HCT116 (cell line): ENCODE measurements around the gene SOX6. TPM values are rescaled to one million over a fixed set of nuclear protein-coding genes. Genes with fewer than 3 reads are reported as not detected.

Experiments
- ATAC-seq: fragments of 200-7000 bp; cut with Tn5 transposase; 2 replicates; pipeline ENCODE4 v1.9.1; 2020; ENCODE audit warnings: mild to moderate bottlenecking, moderate library complexity
- BruUV-seq: library from RNA; stranded (reverse); fragments of 400-500 nt; replicated peaks from 2 replicates; lab custom pipeline; 2021; lab: Mats Ljungman, UMichigan
- CTCF ChIA-PET: fragments of 300-600 bp; sonication (Branson Sonifier 250); formaldehyde crosslinking; loops from one replicate; lab custom pipeline; 2021; ENCODE audit warnings: antibody characterized with exemption; lab: Charles Lee
- POLR2A ChIA-PET: fragments of 300-600, 350-600 bp; sonication (Branson Sonifier 250); formaldehyde crosslinking; loops from one replicate; lab custom pipeline; 2021; ENCODE audit warnings: antibody characterized with exemption; lab: Charles Lee
- RAD21 ChIA-PET, 2 experiments: fragments of 300-600 bp; sonication (Branson Sonifier 250); formaldehyde crosslinking; loops; one replicate each; lab custom pipeline; 2023; ENCODE audit warnings: low total read pairs in 2 of 2; ENCODE audit not compliant: uncharacterized antibody in 2 of 2, unreplicated experiment in 2 of 2, low non-redundant PET in 1 of 2; lab: Charles Lee
- DNase-seq: peaks from one replicate; pipeline ENCODE4 v3.0.0-alpha.2; 2010; ENCODE audit warnings: low read depth, low spot score
- H2AFZ ChIP-seq: fragments of 200-600 bp; shearing (Covaris generic), sonication (generic); 2 replicates; pipeline ENCODE4 v1.6.1; 2017; ENCODE audit warnings: low read depth, mixed run types, mixed read lengths, antibody characterized with exemption, low read length; ENCODE audit not compliant: poor library complexity, severe bottlenecking
- H3K27ac ChIP-seq: 2 replicates; pipeline ENCODE4 v1.5.1; 2012; ENCODE audit warnings: low read depth, low read length
- H3K27me3 ChIP-seq: fragments of 200-600 bp; sonication (generic); 2 replicates; pipeline ENCODE4 v1.6.1; 2016; ENCODE audit warnings: mixed run types, low read length, mixed read lengths; ENCODE audit not compliant: insufficient read depth
- H3K36me3 ChIP-seq, 2 experiments: fragments of 200-500 bp in 1 of 2; fragments of 200-600 bp in 1 of 2; sonication (Bioruptor generic) in 1 of 2; sonication (generic) in 1 of 2; 2 replicates each; pipeline versions ENCODE4 v1.5.1 to v1.6.1; 2014 to 2016; ENCODE audit warnings: low read length in 2 of 2, inconsistent platforms in 1 of 2, mixed read lengths in 1 of 2, mixed run types in 1 of 2; ENCODE audit not compliant: insufficient read depth in 2 of 2, control insufficient read depth in 1 of 2
- H3K4me1 ChIP-seq, 2 experiments: fragments of 200-600 bp in 1 of 2; sonication (generic) in 1 of 2; 2 replicates each; pipeline versions ENCODE4 v1.5.1 to v1.6.1; 2012 to 2017; ENCODE audit warnings: low read length in 2 of 2, inconsistent platforms in 1 of 2, mild to moderate bottlenecking in 1 of 2, mixed read lengths in 1 of 2, mixed run types in 1 of 2, moderate library complexity in 1 of 2; ENCODE audit not compliant: insufficient read depth in 2 of 2, control insufficient read depth in 1 of 2
- H3K4me2 ChIP-seq: fragments of 200-600 bp; sonication (generic); 2 replicates; pipeline ENCODE4 v1.6.1; 2017; ENCODE audit warnings: mixed run types, low read length, mixed read lengths
- H3K4me3 ChIP-seq, 2 experiments: fragments of 200-600 bp in 1 of 2; sonication (generic) in 1 of 2; replicated peaks in 1 of 2; 2 replicates each; pipeline ENCODE4 v1.5.1; 2011 to 2016; ENCODE audit warnings: low read length in 2 of 2, control low read depth in 1 of 2, low read depth in 1 of 2, mild to moderate bottlenecking in 1 of 2, mixed read lengths in 1 of 2, mixed run types in 1 of 2
- H3K79me2 ChIP-seq: fragments of 200-600 bp; sonication (generic); 2 replicates; pipeline ENCODE4 v1.6.1; 2017; ENCODE audit warnings: mild to moderate bottlenecking, mixed run types, low read length, moderate library complexity, mixed read lengths; ENCODE audit not compliant: insufficient read depth
- H3K9ac ChIP-seq: fragments of 200-600 bp; sonication (generic); 2 replicates; pipeline ENCODE4 v1.6.1; 2016; ENCODE audit warnings: low read length, mixed read lengths
- H3K9me2 ChIP-seq: fragments of 200-600 bp; sonication (generic), shearing (Covaris generic); 2 replicates; pipeline ENCODE4 v1.6.1; 2017; ENCODE audit warnings: mixed run types, mild to moderate bottlenecking, moderate library complexity; ENCODE audit not compliant: insufficient read depth
- H3K9me3 ChIP-seq, 2 experiments: fragments of 200-500 bp in 1 of 2; fragments of 200-600 bp in 1 of 2; sonication (Bioruptor generic) in 1 of 2; sonication (generic) in 1 of 2; 2 replicates each; pipeline ENCODE4 v1.6.1; 2014 to 2017; ENCODE audit warnings: low read length in 2 of 2, mixed read lengths in 2 of 2, inconsistent platforms in 1 of 2, low read depth in 1 of 2, mild to moderate bottlenecking in 1 of 2, mixed run types in 1 of 2, moderate library complexity in 1 of 2; ENCODE audit not compliant: control insufficient read depth in 1 of 2, insufficient read depth in 1 of 2
- H4K20me1 ChIP-seq: fragments of 200-600 bp; sonication (generic), shearing (Covaris generic); 2 replicates; pipeline ENCODE4 v1.6.1; 2017; ENCODE audit warnings: mixed run types, mild to moderate bottlenecking, moderate library complexity; ENCODE audit not compliant: insufficient read depth
- CBX3 ChIP-seq: IDR thresholded peaks from 2 replicates; pipeline ENCODE4 v1.6.1; 2012; ENCODE audit warnings: low read depth
- ELF1 ChIP-seq: IDR thresholded peaks from 2 replicates; pipeline ENCODE4 v1.6.1; 2012; ENCODE audit warnings: low read depth, borderline replicate concordance
- EZH2 ChIP-seq: fragments of 200-600 bp; sonication (generic); IDR thresholded peaks from 2 replicates; pipeline ENCODE4 v1.6.1; 2017; ENCODE audit warnings: antibody characterized with exemption, mixed run types
- EZH2phosphoT487 ChIP-seq: fragments of 200-600 bp; IDR thresholded peaks from 2 replicates; pipeline ENCODE4 v1.6.1; 2018; ENCODE audit warnings: antibody characterized with exemption, borderline replicate concordance
- FOSL1 ChIP-seq: IDR thresholded peaks from 2 replicates; pipeline ENCODE4 v1.6.1; 2012; ENCODE audit warnings: low read depth
- POLR2A ChIP-seq: IDR thresholded peaks from 2 replicates; pipeline ENCODE4 v1.7.0; 2011; ENCODE audit warnings: borderline replicate concordance; ENCODE audit not compliant: insufficient read depth, insufficient read length; ENCODE audit errors: extremely low read depth
- POLR2AphosphoS5 ChIP-seq: IDR thresholded peaks from 2 replicates; pipeline ENCODE4 v1.6.1; 2011; ENCODE audit warnings: mild to moderate bottlenecking, low read depth, low read length, moderate library complexity
- SIN3A ChIP-seq: IDR thresholded peaks from 2 replicates; pipeline ENCODE4 v1.6.1; 2012; ENCODE audit warnings: low read depth
- SP1 ChIP-seq: IDR thresholded peaks from 2 replicates; pipeline ENCODE4 v1.6.1; 2012; ENCODE audit warnings: low read depth
- SRF ChIP-seq: IDR thresholded peaks from 2 replicates; pipeline ENCODE4 v1.6.1; 2012; ENCODE audit warnings: low read depth
- ZNF274 ChIP-seq: fragments of 200-500 bp; sonication (Bioruptor generic); IDR thresholded peaks from 2 replicates; pipeline ENCODE4 v1.6.1; 2014; ENCODE audit warnings: mild to moderate bottlenecking, low read depth, low read length, inconsistent platforms
- intact Hi-C: fragments of 100-400 bp; cut with micrococcal nuclease; formaldehyde crosslinking; loops from 2 replicates; pipeline ENCODE4 v1.10.0; 2022
- total RNA-seq: library from RNA; stranded (reverse); gene quantifications from one replicate; pipeline ENCODE4 v1.2.1, GENCODE V29; 2021; ENCODE audit not compliant: unreplicated experiment
- TF ChIP-seq, protein P1 (sequence below): IDR thresholded peaks from 2 replicates; pipeline ENCODE4 v1.6.1; 2012
- TF ChIP-seq, protein P2 (sequence below): IDR thresholded peaks from 2 replicates; pipeline ENCODE4 v1.6.1; 2012

Gene SOX6
- total RNA-seq, 1 experiment from 2014 or later = 0.81 TPM

GRCh38 chr11:16184588-16184987, 171.8 kb downstream of the SOX6 start:
- no peak overlapping the region for H3K4me3 ChIP-seq
- POLR2A ChIA-PET = no interaction called here
- no peaks in the 10 kb centered on the region for H3K9me3 ChIP-seq
- CTCF ChIA-PET = no interaction called here
- no peak for TF ChIP-seq POLR2AphosphoS5
- no peak for TF ChIP-seq SIN3A
- TF ChIP-seq POLR2A = no peak
- TF ChIP-seq SP1 = no peak
- no peak for TF ChIP-seq FOSL1
- TF ChIP-seq SRF = no peak
- no peak for TF ChIP-seq CBX3
- no peak for TF ChIP-seq EZH2
- TF ChIP-seq EZH2phosphoT487 = no peak
- TF ChIP-seq, protein P1, sequence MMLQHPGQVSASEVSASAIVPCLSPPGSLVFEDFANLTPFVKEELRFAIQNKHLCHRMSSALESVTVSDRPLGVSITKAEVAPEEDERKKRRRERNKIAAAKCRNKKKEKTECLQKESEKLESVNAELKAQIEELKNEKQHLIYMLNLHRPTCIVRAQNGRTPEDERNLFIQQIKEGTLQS = no peak
- TF ChIP-seq, protein P2, sequence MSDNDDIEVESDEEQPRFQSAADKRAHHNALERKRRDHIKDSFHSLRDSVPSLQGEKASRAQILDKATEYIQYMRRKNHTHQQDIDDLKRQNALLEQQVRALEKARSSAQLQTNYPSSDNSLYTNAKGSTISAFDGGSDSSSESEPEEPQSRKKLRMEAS = no peak
- no peak for TF ChIP-seq ZNF274
- DNase-seq (no peak), ATAC-seq (no peak)
- no peak overlapping the region for H3K9ac ChIP-seq
- no peak overlapping the region for H2AFZ ChIP-seq
- H3K27ac ChIP-seq = no peak overlapping the region
- BruUV-seq = no TSS peak
- intact Hi-C loops = no loop called here
- no peaks in the 10 kb centered on the region; the same call in 1 of the 2 replicates for H4K20me1 ChIP-seq
- H3K79me2 ChIP-seq = no peaks in the 10 kb centered on the region
- RAD21 ChIA-PET = no interaction called here
- H3K27me3 ChIP-seq = peaks cover 19% of the 10 kb centered on the region
- no peak overlapping the region for H3K4me2 ChIP-seq
- H3K4me1 ChIP-seq = no peaks in the 10 kb centered on the region
- H3K9me2 ChIP-seq = no peaks in the 10 kb centered on the region
- no peaks in the 10 kb centered on the region for H3K36me3 ChIP-seq

GRCh38 chr11:16182553-16182952, 173.8 kb downstream of the SOX6 start:
- no peaks in the 10 kb centered on the region for H3K36me3 ChIP-seq
- H3K27ac ChIP-seq = no peak overlapping the region
- H3K4me1 ChIP-seq = no peaks in the 10 kb centered on the region
- H3K4me3 ChIP-seq = no peak overlapping the region
- ATAC-seq (no peak), DNase-seq (no peak)
- H4K20me1 ChIP-seq = no peaks in the 10 kb centered on the region; the same call in 1 of the 2 replicates
- H3K27me3 ChIP-seq = peaks cover 9% of the 10 kb centered on the region; the same call in 1 of the 2 replicates
- no peak overlapping the region for H3K9ac ChIP-seq
- BruUV-seq = no TSS peak
- no peak overlapping the region for H2AFZ ChIP-seq
- RAD21 ChIA-PET = no interaction called here
- no peak for TF ChIP-seq ELF1
- TF ChIP-seq SRF = no peak
- TF ChIP-seq, protein P1 = no peak
- no peak for TF ChIP-seq ZNF274
- H3K9me2 ChIP-seq = no peaks in the 10 kb centered on the region
- CTCF ChIA-PET = no interaction called here
- no peak overlapping the region for H3K4me2 ChIP-seq
- H3K9me3 ChIP-seq = no peaks in the 10 kb centered on the region
- intact Hi-C loops = no loop called here
- POLR2A ChIA-PET = no interaction called here
- no peaks in the 10 kb centered on the region for H3K79me2 ChIP-seq
